Hepatocyte (in vitro differentiated cells): ENCODE results near the gene SMIM22. TPM values are rescaled to one million over a fixed set of nuclear protein-coding genes. Genes with fewer than 3 reads are reported as not detected.
A peak's percentile ranks its signal among the peaks of the same experiment; 100 is the strongest.

ENCODE experiments used
- DNase-seq: peaks from one replicate; pipeline ENCODE4 v3.0.0-alpha.2; 2016; ENCODE audit warnings: low spot score
- H2AFZ ChIP-seq: fragments of 200-600 bp; sonication (generic); 2 replicates; pipeline ENCODE4 v1.6.0; 2016; ENCODE audit warnings: antibody characterized with exemption, mild to moderate bottlenecking
- H3K27ac ChIP-seq: fragments of 200-600 bp; sonication (generic); 2 replicates; pipeline ENCODE4 v1.5.1; 2016; ENCODE audit warnings: mild to moderate bottlenecking
- H3K27me3 ChIP-seq: fragments of 200-600 bp; sonication (generic); 2 replicates; pipeline ENCODE4 v1.6.1; 2016
- H3K36me3 ChIP-seq: fragments of 200-600 bp; sonication (generic); replicated peaks from 2 replicates; pipeline ENCODE4 v1.5.1; 2016; ENCODE audit warnings: low read depth; ENCODE audit not compliant: insufficient read depth
- H3K4me1 ChIP-seq: fragments of 200-600 bp; sonication (generic); 2 replicates; pipeline ENCODE4 v1.5.1; 2016; ENCODE audit warnings: mild to moderate bottlenecking, moderate library complexity; ENCODE audit not compliant: insufficient read depth
- H3K4me2 ChIP-seq: fragments of 200-600 bp; sonication (generic); 2 replicates; pipeline ENCODE4 v1.6.0; 2016
- H3K4me3 ChIP-seq: fragments of 200-600 bp; sonication (generic); 2 replicates; pipeline ENCODE4 v1.5.1; 2016; ENCODE audit warnings: mild to moderate bottlenecking
- H3K79me2 ChIP-seq: fragments of 200-600 bp; sonication (generic); 2 replicates; pipeline ENCODE4 v1.6.0; 2017; ENCODE audit warnings: mild to moderate bottlenecking
- H3K9me2 ChIP-seq: fragments of 200-600 bp; sonication (generic); replicated peaks from 2 replicates; pipeline ENCODE4 v1.6.0; 2017; ENCODE audit warnings: mild to moderate bottlenecking; ENCODE audit not compliant: insufficient read depth
- H3K9me3 ChIP-seq: fragments of 200-600 bp; sonication (generic); 2 replicates; pipeline ENCODE4 v1.5.1; 2016; ENCODE audit warnings: low read depth, mild to moderate bottlenecking
- H4K20me1 ChIP-seq: fragments of 200-600 bp; sonication (generic); 2 replicates; pipeline ENCODE4 v1.6.0; 2016; ENCODE audit warnings: mild to moderate bottlenecking; ENCODE audit not compliant: insufficient read depth, poor library complexity, severe bottlenecking
- EZH2 ChIP-seq: fragments of 200-600 bp; sonication (generic); IDR thresholded peaks from 2 replicates; pipeline ENCODE4 v1.6.1; 2016; ENCODE audit warnings: antibody characterized with exemption, mild to moderate bottlenecking, borderline replicate concordance
- EZH2phosphoT487 ChIP-seq: fragments of 200-600 bp; sonication (generic); IDR thresholded peaks from one replicate; pipeline ENCODE4 v1.6.1; 2018; ENCODE audit warnings: antibody characterized with exemption, mild to moderate bottlenecking, low read depth, moderate library complexity; ENCODE audit not compliant: unreplicated experiment, severe bottlenecking
- WGBS: methylation state at CpG from one replicate; pipeline ENCODE4 v1.1.6; 2016; ENCODE audit warnings: low lambda C conversion rate; ENCODE audit errors: missing lambda C conversion rate; 5-methylcytosine and 5-hydroxymethylcytosine counted together
- polyA plus RNA-seq: library from polyadenylated mRNA; unstranded; fragments of >200 nt; fragmentation: Nextera tagmentation; extraction: Ambion mirVana; gene quantifications from 2 replicates; pipeline ENCODE4 v1.2.1, GENCODE V29; 2016
- total RNA-seq: library from RNA; depleted of rRNA; stranded (reverse); fragments of >200 nt; gene quantifications from 2 replicates; pipeline ENCODE4 v1.2.3, GENCODE V29; 2014
- TF ChIP-seq, protein P1 (sequence below): fragments of 200-600 bp; sonication (generic); IDR thresholded peaks from 2 replicates; pipeline ENCODE4 v1.5.1; 2016; ENCODE audit warnings: antibody characterized with exemption, mild to moderate bottlenecking; ENCODE audit not compliant: poor library complexity

The SMIM22 gene
- total and polyA plus RNA-seq, 2 experiments from 2014 or later, result 15.1 TPM; not detected in 1

DNA sequence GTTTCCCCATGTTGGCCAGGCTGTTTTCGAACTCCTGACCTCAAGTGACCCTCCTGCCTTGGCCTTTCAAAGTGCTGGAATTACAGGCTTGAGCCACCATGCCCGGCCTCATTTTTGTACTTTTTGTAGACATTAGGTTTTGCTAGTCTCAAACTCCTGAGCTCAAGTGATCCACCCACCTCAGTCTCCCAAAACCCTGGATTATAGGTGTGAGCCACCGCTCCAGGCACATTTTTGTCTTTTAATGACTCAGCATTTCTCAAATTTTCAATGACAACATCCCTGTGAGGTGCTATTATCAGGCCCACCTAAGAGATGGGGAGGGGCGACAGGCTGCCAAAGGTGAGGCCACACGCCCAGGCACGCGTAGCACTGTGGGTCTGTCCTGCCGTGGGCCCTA lies 8.1 kb upstream of the SMIM22 start:
- Histone ChIP-seq H3K4me3 (no peak overlapping the region), H3K9me2 (no peaks in the 10 kb centered on the region), H3K4me1 (peaks cover 12% of the 10 kb centered on the region), H3K27me3 (no peaks in the 10 kb centered on the region), H2AFZ (no peak overlapping the region), H3K27ac (no peak overlapping the region), H3K9me3 (no peaks in the 10 kb centered on the region), H4K20me1 (no peaks in the 10 kb centered on the region), H3K36me3 (no peaks in the 10 kb centered on the region), H3K4me2 (no peak overlapping the region), H3K79me2 (no peaks in the 10 kb centered on the region)
- 94% methylated on average over 8 of the region's 8 CpGs for WGBS
- TF ChIP-seq EZH2phosphoT487 (no peak), EZH2 (no peak)
- TF ChIP-seq, protein P1, sequence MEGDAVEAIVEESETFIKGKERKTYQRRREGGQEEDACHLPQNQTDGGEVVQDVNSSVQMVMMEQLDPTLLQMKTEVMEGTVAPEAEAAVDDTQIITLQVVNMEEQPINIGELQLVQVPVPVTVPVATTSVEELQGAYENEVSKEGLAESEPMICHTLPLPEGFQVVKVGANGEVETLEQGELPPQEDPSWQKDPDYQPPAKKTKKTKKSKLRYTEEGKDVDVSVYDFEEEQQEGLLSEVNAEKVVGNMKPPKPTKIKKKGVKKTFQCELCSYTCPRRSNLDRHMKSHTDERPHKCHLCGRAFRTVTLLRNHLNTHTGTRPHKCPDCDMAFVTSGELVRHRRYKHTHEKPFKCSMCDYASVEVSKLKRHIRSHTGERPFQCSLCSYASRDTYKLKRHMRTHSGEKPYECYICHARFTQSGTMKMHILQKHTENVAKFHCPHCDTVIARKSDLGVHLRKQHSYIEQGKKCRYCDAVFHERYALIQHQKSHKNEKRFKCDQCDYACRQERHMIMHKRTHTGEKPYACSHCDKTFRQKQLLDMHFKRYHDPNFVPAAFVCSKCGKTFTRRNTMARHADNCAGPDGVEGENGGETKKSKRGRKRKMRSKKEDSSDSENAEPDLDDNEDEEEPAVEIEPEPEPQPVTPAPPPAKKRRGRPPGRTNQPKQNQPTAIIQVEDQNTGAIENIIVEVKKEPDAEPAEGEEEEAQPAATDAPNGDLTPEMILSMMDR, result no peak
- no peak for DNase-seq

DNA sequence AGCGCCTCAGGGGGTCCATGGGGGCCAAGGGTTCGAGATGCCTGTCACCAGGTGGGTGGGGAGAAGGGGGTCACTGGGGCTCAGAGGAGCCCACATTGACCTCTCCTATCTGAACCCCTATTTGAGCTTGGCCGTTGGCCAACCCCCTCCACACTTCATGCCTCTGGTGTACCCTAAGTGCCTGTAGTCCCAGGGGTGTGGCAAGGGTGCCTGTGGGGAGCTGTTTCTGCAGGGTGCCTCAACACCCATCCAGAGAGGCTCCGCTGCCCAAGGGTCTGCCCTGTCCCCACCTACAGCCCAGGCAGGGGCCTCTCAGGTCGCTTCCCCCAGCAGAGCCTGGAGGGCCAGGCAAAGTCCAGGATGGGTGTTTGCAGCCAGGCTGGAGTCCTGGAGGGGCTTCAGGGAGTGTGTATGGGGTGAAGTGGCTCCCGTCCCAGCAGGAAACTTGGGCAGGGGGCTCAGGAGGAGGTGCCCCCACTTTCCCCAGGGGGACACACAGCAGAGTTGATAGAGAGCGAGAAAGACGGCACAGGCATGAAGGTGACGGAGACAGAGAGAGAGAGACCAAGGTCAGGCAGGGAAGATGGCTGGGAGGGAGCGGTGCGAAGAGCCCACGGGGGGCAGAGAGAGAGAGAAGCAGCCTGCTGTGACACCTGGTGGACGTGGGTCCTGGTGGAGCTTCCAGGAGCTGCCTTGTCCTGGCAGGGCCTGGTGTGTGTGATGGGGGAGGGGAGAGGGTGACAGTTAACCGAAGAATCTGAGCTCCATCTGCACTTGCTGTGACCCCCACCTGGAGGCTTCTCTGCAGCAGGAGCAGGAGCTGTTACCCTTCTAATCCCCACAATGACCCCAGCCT lies 7.3 kb upstream of the SMIM22 start, which contains the start of gene SEPTIN12:
Gene SEPTIN12, minus strand, starts transcription at position 719 of the 856 bp plus-strand sequence. Its CDS starts 700 bp downstream, at position 19.
- DNase-seq, result no peak
- no peak within 1 kb of the TSS for H2AFZ ChIP-seq

DNA sequence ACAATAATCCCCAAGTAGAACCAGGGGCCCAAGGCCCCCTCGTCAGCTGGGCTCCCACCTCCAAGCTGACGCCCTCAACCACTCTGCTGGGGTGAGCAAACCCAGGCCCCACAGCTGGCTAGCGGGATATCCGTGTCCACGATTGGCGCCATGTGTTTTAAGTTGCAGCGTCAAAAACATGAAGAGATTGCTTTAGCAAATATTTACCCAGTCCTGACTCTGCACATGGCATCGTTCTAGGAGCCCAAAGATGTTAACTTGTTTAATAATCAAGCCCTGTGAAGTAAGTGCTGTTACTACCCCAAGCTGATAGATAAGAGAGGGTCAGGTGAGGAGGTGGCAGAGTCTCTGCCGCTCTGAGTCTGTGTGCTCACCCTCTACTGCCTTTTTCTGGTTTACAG lies 6.7 kb upstream of the SMIM22 start:
- WGBS, result 36% methylated on average over 9 of the region's 9 CpGs
- H2AFZ ChIP-seq, result no peak overlapping the region

More for the DNA sequence above, 7.3 kb upstream of the SMIM22 start, which contains the start of gene SEPTIN12:
- Histone ChIP-seq H4K20me1 (no peaks in the 10 kb centered on the region), H3K27me3 (no peaks in the 10 kb centered on the region), H3K27ac (peak within 1 kb of the TSS; percentile 52), H3K4me1 (peaks cover 12% of the 10 kb centered on the region), H3K79me2 (no peaks in the 10 kb centered on the region), H3K9me2 (no peaks in the 10 kb centered on the region), H3K36me3 (no peaks in the 10 kb centered on the region), H3K4me3 (no peak within 1 kb of the TSS), H3K9me3 (no peaks in the 10 kb centered on the region), H3K4me2 (peak within 1 kb of the TSS; percentile 39)
- TF ChIP-seq EZH2phosphoT487 (no peak), EZH2 (no peak)
- TF ChIP-seq, protein P1, result no peak
- 69% methylated on average over 14 of the region's 14 CpGs for WGBS

More for the DNA sequence above, 6.7 kb upstream of the SMIM22 start:
- Histone ChIP-seq H3K36me3 (no peaks in the 10 kb centered on the region), H3K27ac (peak overlapping the region; percentile 52), H3K4me3 (no peak overlapping the region), H3K79me2 (no peaks in the 10 kb centered on the region), H4K20me1 (no peaks in the 10 kb centered on the region), H3K9me3 (no peaks in the 10 kb centered on the region), H3K4me2 (peak overlapping the region; percentile 39), H3K27me3 (no peaks in the 10 kb centered on the region), H3K4me1 (peaks cover 12% of the 10 kb centered on the region), H3K9me2 (no peaks in the 10 kb centered on the region)
- DNase-seq, result peak; percentile 49
- no peak for TF ChIP-seq EZH2phosphoT487
- TF ChIP-seq, protein P1, result no peak
- TF ChIP-seq EZH2, result no peak
